ENCODE measurements around the gene SGCA. TPM values are rescaled to one million over a fixed set of nuclear protein-coding genes. Genes with fewer than 3 reads are reported as not detected.

SGCA gene
- total and polyA plus RNA-seq, 2 of the 13 experiments (the other 11 are each of a cell fraction or from before 2014, with no cell fraction given), result not detected

DNA sequence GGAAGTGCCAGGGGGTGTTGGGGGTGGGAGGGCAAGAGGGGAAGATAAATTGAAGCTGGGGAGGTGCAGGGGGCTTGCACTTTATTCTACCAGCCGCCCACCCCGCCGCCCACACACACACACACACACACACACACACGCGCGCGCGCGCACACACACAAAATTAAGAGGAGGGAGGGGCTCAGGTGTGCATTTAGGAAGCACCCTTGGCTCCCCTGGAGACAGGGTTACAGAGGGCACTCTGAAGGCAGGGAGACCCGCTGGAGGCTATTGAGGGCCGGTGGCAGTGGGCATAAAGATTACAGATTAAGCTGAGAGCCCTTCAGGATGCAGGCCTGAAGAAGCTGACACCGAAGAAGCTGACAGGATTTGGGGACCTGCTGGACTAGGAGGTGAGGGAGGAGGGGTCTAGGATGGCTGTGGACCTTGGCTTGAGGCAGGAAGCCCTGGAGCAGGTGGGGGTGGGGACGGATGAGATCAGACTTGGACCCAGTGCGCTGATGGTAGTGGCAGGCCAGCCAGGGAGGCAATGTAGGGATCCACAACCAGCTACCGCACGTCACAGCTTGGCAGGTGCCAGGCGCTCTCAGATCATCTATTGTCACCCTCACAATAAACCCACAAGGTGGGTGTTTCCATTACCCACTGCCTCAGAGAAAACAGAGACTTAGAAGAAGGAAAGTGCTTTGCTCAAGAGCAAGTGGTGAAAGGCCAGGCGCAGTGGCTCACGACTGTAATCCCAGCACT lies 35.1 kb upstream of the SGCA start:
- Histone ChIP-seq H3K4me1 (ENCODE audit: insufficient read depth, low read length) (peaks cover 53% of the 10 kb centered on the region), H3K79me2 (ENCODE audit: insufficient read depth, low read length) (no peaks in the 10 kb centered on the region), H3K4me3 (replicated peaks in 1 of 3; ENCODE audit: insufficient read depth in 1 of 3, low read depth in 2 of 3, low read length in 3 of 3) (peak overlapping the region in 1 of 3 experiments; percentile 76; a peak in 1 of 6 replicates), H3K9me3 (ENCODE audit: low read length) (no peaks in the 10 kb centered on the region), H3K27ac (ENCODE audit: extremely low read length, insufficient read depth, low read length) (no peak overlapping the region), H2AFZ (ENCODE audit: low read length) (no peak overlapping the region), H3K9ac (ENCODE audit: insufficient read depth, low read depth, low read length) (no peak overlapping the region), H3K36me3 (replicated peaks in 1 of 2; ENCODE audit: control insufficient read depth in 1 of 2, insufficient read depth in 2 of 2, low read length in 2 of 2) (peaks cover 4 to 5% of the 10 kb centered on the region in 2 experiments; a peak in 1 of 5 replicates), H4K20me1 (ENCODE audit: insufficient read depth, low read length) (no peaks in the 10 kb centered on the region), H3K27me3 (ENCODE audit: control insufficient read depth in 1 of 2, insufficient read depth in 2 of 2, low read length in 2 of 2) (peaks cover 6 to 22% of the 10 kb centered on the region in 2 experiments), H3K4me2 (ENCODE audit: low read depth, low read length) (peak overlapping the region; percentile 88)
- ChIA-PET POLR2A (interaction anchor here (1.0 to 1.1 kb wide), 2 partner anchors 11 to 19 kb away, joined by 3 read pairs; no protein-coding TSS in a partner anchor), CTCF (ENCODE audit: low intra/inter-chr PET ratio, low total read pairs) (no interaction called here)
- peak; percentile 66 for FAIRE-seq
- intact Hi-C loops (cut with micrococcal nuclease; ENCODE audit: unreplicated experiment), result no loop called here
- ATAC-seq, result peak; percentile 25
- WGBS (ENCODE audit: low lambda C conversion rate), result 57% methylated on average over 19 of the region's 19 CpGs
- BruUV-seq (replicated peaks), result no TSS peak
- peak; percentile 39 for DNase-seq (ENCODE audit: low spot score)
- in situ Hi-C loops (cut with HindIII; ENCODE audit: extremely low pct_ligation_motif_present, low pct_unique_long_range_greater_than_20kb), result no loop called here
- no peak for TF ChIP-seq SP2 (CRISPR knock-in tag; IDR thresholded peaks at IDR 0.05)
- no peak for TF ChIP-seq EHMT2 (IDR thresholded peaks at IDR 0.05; ENCODE audit: borderline replicate concordance, low read depth, low read length)
- TF ChIP-seq, protein P1, sequence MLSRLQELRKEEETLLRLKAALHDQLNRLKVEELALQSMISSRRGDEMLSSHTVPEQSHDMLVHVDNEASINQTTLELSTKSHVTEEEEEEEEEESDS (CRISPR knock-in tag; IDR thresholded peaks at IDR 0.05; ENCODE audit: borderline replicate concordance), result no peak
- TF ChIP-seq SNAPC2 (CRISPR knock-in tag; IDR thresholded peaks at IDR 0.05), result no peak
- no peak for TF ChIP-seq HBP1 (CRISPR knock-in tag; IDR thresholded peaks at IDR 0.05; ENCODE audit: low read depth)
- no peak for TF ChIP-seq U2AF2 (IDR thresholded peaks at IDR 0.05; ENCODE audit: low read depth, low read length)
- TF ChIP-seq PLRG1 (conservative IDR thresholded peaks at IDR 0.05), result no peak
- TF ChIP-seq ZNF567 (CRISPR knock-in tag; IDR thresholded peaks at IDR 0.05; ENCODE audit: borderline replicate concordance), result no peak
- no peak for TF ChIP-seq ZNF709 (CRISPR knock-in tag; IDR thresholded peaks at IDR 0.05)
- peak; percentile 53; the same call in 1 of the 2 replicates for TF ChIP-seq HNF4G (IDR thresholded peaks at IDR 0.05; ENCODE audit: borderline replicate concordance, low read depth, low read length)
- no peak for TF ChIP-seq HNF4G (CRISPR knock-in tag; IDR thresholded peaks at IDR 0.05; ENCODE audit: borderline replicate concordance, low read depth)
- TF ChIP-seq ZNF83 (CRISPR knock-in tag; IDR thresholded peaks at IDR 0.05; ENCODE audit: borderline replicate concordance), result no peak
- no peak for TF ChIP-seq CBX1 (IDR thresholded peaks at IDR 0.05; ENCODE audit: low read depth)
- no peak for TF ChIP-seq THAP9 (CRISPR knock-in tag; IDR thresholded peaks at IDR 0.05; ENCODE audit: borderline replicate concordance)
- TF ChIP-seq ZNF3 (CRISPR knock-in tag; IDR thresholded peaks at IDR 0.05), result no peak
- TF ChIP-seq, protein P2, sequence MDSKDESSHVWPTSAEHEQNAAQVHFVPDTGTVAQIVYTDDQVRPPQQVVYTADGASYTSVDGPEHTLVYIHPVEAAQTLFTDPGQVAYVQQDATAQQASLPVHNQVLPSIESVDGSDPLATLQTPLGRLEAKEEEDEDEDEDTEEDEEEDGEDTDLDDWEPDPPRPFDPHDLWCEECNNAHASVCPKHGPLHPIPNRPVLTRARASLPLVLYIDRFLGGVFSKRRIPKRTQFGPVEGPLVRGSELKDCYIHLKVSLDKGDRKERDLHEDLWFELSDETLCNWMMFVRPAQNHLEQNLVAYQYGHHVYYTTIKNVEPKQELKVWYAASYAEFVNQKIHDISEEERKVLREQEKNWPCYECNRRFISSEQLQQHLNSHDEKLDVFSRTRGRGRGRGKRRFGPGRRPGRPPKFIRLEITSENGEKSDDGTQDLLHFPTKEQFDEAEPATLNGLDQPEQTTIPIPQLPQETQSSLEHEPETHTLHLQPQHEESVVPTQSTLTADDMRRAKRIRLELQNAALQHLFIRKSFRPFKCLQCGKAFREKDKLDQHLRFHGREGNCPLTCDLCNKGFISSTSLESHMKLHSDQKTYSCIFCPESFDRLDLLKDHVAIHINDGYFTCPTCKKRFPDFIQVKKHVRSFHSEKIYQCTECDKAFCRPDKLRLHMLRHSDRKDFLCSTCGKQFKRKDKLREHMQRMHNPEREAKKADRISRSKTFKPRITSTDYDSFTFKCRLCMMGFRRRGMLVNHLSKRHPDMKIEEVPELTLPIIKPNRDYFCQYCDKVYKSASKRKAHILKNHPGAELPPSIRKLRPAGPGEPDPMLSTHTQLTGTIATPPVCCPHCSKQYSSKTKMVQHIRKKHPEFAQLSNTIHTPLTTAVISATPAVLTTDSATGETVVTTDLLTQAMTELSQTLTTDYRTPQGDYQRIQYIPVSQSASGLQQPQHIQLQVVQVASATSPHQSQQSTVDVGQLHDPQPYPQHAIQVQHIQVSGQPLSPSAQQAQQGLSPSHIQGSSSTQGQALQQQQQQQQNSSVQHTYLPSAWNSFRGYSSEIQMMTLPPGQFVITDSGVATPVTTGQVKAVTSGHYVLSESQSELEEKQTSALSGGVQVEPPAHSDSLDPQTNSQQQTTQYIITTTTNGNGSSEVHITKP (CRISPR knock-in tag; IDR thresholded peaks at IDR 0.05; ENCODE audit: low read depth), result no peak
